ENCODE data around the gene SMTNL2. TPM values are rescaled to one million over a fixed set of nuclear protein-coding genes. Genes with fewer than 3 reads are reported as not detected.
"Not testable (repeated sequence)": the region's sequence is repeated elsewhere in the genome, so short reads cannot be mapped to it uniquely, and the experiment has no call there.

Gene SMTNL2
- total RNA-seq, 1 donor from 2014 or later, result not detected

DNA sequence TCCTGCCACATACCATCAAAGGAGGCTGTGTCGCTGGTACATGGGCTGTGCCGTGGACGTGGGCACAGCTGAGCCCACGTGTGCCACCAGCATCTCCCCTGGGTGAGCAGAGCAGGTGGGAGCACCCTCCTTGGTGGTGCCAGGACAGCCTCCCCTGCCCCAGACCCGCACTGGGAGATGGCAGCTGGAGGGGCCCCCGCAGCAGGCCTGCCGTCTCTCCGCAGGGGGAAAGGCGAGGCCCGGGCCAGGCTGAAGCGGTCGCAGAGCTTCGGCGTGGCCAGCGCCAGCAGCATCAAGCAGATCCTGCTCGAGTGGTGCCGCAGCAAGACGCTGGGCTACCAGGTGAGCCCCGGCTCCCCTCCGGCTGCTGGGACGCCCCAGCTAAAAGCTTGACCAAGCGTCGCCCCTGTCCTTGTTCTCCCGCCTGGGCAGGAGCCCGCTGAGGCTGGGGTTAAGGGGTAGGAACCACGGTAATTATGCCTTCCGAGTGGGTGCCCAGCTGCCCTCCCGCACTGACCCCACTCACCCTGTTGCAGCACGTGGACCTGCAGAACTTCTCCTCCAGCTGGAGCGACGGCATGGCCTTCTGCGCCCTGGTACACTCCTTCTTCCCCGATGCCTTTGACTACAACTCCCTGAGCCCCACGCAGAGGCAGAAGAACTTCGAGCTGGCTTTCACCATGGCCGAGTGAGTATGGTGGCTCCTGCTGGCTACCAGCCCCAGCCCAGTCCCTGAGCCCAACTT is 12.5 kb downstream of the SMTNL2 start:
- H3K27me3 Mint-ChIP-seq (ENCODE audit: low read depth), result no peaks in the 10 kb centered on the region
- no peak overlapping the region for H3K27ac Mint-ChIP-seq

DNA sequence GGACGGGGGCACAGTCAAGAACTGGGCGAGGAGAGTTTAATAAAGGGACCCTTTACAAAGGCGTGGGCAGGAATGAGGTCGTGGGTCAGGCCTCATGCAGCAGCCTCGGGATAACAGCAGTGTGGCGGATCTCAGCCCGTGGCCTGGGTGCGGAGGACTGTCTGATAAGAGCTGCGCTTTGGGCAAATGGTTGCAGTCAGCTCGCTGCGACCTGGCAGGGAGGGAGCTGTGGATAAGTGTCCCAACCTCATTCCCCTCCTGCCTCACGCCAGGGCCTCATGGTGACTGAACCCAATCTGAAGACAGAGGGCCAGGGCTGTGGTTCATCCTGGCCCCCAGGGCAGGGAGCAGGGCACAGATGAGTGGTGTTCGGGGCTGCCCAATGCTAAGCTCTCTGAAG is 13.6 kb downstream of the SMTNL2 start:
- Mint-ChIP-seq H3K27me3 (ENCODE audit: low read depth) (no peaks in the 10 kb centered on the region), H3K4me1 (ENCODE audit: low read depth) (peaks cover 2% of the 10 kb centered on the region), H3K4me3 (ENCODE audit: low read depth) (no peak overlapping the region), H3K36me3 (ENCODE audit: low read depth) (no peaks in the 10 kb centered on the region), H3K27ac (no peak overlapping the region), H3K9me3 (no peaks in the 10 kb centered on the region)
- no peak for DNase-seq (ENCODE audit: low spot score)
- intact Hi-C loops (cut with micrococcal nuclease), result no loop called here

More for the DNA sequence above, 12.5 kb downstream of the SMTNL2 start:
- H3K4me1 Mint-ChIP-seq (ENCODE audit: low read depth), result peaks cover 2% of the 10 kb centered on the region
- H3K9me3 Mint-ChIP-seq, result no peaks in the 10 kb centered on the region
- DNase-seq (ENCODE audit: low spot score), result no peak
- H3K36me3 Mint-ChIP-seq (ENCODE audit: low read depth), result no peaks in the 10 kb centered on the region
- intact Hi-C loops (cut with micrococcal nuclease), result no loop called here
- no peak overlapping the region for H3K4me3 Mint-ChIP-seq (ENCODE audit: low read depth)

DNA sequence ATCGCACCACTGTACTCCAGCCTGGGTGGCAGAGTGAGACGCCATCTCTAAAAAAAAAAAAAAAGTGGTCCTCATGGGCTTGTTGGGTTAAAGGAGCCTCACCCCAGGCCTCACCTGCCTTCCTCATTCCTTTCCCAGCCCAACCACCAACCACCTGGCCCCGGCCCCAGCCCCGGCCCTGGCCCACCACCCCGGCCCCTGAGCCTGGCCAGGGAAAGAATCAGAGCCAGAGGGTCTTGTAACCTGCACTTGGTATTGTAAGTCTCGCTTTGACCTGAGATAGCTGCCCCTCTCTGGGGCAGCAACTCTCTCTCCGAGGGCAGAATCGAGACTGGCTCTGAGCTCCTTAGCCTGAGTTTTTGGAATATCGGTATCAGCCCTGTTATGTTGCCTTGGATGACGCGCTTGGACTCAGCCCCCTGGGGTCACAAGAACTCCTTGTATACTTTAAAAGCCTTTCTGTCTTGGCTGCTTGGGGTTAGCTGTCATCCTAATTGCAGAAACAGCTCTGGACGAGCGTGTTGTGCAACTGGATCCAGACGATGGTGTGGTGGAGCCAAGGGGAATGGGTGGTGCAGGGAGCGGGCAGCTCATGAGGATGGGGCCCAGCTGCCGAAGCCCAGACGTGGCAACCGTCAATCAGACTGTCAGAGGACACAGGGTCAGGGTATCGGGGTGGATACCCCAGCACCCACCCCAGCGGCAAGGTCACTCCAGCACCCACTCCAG is 14.6 kb downstream of the SMTNL2 start:
- Mint-ChIP-seq H3K36me3 (ENCODE audit: low read depth) (no peaks in the 10 kb centered on the region), H3K27me3 (ENCODE audit: low read depth) (no peaks in the 10 kb centered on the region), H3K9me3 (no peaks in the 10 kb centered on the region), H3K27ac (no peak overlapping the region), H3K4me3 (ENCODE audit: low read depth) (no peak overlapping the region), H3K4me1 (ENCODE audit: low read depth) (peaks cover 2% of the 10 kb centered on the region)
- intact Hi-C loops (cut with micrococcal nuclease), result no loop called here
- DNase-seq (ENCODE audit: low spot score), result no peak

DNA sequence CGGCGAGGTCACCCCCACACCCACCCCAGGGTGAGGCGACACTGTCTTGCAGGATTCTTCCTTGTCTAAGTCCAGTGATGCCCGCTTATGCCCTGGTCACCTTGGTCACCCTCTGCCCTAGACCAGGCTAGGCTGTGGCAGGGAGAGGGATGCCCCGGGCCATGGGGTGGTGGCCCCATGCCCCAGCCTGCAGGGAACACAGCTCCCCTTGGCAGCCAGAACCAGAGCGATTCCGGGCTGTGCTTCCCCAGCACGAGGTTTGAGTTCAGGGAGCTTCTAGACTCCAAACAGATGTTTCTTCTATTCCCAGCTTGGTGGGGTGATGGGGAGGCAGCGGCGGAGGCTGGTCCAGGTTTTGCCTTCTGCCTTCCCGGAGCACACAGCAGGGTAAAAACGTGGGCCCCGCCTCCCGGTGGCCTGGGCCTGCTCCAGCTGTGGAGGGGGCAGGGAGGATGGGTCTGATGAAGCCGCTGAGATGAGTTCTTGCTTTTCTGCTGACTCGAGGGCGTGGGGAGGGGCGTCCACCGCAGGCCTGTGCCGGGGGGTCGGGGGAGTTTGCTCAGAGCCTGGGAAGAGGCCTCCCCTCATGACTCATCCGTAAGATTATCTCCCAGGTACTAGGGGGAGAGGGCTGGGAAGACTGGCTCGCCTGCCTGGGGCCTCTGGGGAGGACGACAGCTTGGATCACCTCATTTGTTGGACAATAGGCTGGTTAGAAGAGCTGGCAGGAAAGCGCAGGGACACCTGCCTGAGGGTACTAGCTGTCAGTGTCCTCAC is 15.4 kb downstream of the SMTNL2 start:
- Mint-ChIP-seq H3K36me3 (ENCODE audit: low read depth) (no peaks in the 10 kb centered on the region), H3K4me3 (ENCODE audit: low read depth) (no peak overlapping the region)
- no peak for DNase-seq (ENCODE audit: low spot score)

DNA sequence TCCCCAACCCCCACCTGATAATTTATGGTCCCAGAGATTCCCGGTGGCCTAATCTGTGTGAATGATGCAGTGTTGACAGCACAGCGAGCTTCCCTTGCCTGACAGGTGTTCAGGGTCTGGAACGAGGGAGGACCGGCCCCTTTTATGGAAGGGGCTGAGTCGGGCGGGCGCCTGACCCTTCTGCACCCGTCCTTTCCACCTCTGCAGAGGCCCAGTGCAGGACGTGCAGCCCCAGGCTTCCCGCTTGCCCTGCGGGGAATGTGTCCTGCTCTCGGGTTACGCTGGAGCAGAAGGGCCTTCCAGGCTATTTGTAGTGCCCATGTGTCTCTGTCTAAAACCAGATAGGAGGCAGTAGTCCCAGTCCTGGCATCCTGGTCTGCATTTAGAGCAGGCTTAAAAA is 16.2 kb downstream of the SMTNL2 start:
- no peak for DNase-seq (ENCODE audit: low spot score)
- Mint-ChIP-seq H3K36me3 (ENCODE audit: low read depth) (no peaks in the 10 kb centered on the region), H3K27ac (no peak overlapping the region), H3K4me1 (ENCODE audit: low read depth) (no peaks in the 10 kb centered on the region), H3K27me3 (ENCODE audit: low read depth) (peaks cover 1% of the 10 kb centered on the region), H3K9me3 (no peaks in the 10 kb centered on the region), H3K4me3 (ENCODE audit: low read depth) (no peak overlapping the region)
- intact Hi-C loops (cut with micrococcal nuclease), result no loop called here

More for the DNA sequence above, 15.4 kb downstream of the SMTNL2 start:
- Mint-ChIP-seq H3K27me3 (ENCODE audit: low read depth) (peaks cover 1% of the 10 kb centered on the region), H3K9me3 (no peaks in the 10 kb centered on the region), H3K4me1 (ENCODE audit: low read depth) (peaks cover 2% of the 10 kb centered on the region), H3K27ac (no peak overlapping the region)
- intact Hi-C loops (cut with micrococcal nuclease), result no loop called here

DNA sequence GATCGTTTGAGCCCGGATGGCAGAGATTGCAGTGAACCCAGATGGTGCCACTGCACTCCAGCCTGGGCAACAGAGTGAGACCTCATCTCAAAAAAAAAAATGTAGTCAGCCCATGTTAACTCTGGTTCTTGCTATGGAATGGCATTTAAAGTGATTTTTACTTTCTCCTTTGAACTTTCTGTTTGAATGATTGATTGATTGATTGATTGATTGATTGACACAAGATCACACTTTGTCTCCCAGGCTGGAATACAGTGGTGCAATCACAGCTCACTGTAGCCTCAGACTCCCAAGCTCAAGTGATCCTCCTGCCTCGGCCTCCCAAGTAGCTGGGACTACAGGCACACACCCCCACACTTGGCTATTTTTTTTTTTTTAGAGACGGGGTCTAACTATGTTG is 17.0 kb downstream of the SMTNL2 start:
- Mint-ChIP-seq H3K9me3 (no peaks in the 10 kb centered on the region), H3K36me3 (ENCODE audit: low read depth) (no peaks in the 10 kb centered on the region), H3K4me1 (ENCODE audit: low read depth) (no peaks in the 10 kb centered on the region), H3K4me3 (ENCODE audit: low read depth) (no peak overlapping the region), H3K27me3 (ENCODE audit: low read depth) (peaks cover 1% of the 10 kb centered on the region), H3K27ac (no peak overlapping the region)
- no peak for DNase-seq (ENCODE audit: low spot score)
- intact Hi-C loops (cut with micrococcal nuclease), result no loop called here

DNA sequence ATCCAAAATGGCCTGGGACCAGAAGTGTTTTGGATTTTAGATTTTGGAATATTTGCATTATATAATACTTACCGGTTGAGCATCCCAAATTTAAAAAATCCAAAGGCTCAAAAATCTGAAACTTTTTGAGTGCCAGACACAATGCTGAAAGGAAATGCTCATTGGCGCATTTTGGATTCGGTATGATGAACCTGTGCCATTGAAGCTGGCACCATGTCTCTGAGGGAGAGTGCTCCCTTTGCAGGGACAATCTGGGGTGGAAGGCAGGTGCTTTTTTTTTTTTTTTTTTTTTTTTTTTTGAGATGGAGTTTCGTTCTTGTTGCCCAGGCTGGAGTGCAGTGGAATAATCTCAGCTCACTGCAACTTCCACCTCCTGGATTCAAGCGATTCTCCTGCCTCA is 17.7 kb downstream of the SMTNL2 start:
- no peaks in the 10 kb centered on the region for H3K4me1 Mint-ChIP-seq (ENCODE audit: low read depth)
- H3K36me3 Mint-ChIP-seq (ENCODE audit: low read depth), result no peaks in the 10 kb centered on the region
- no peak for DNase-seq (ENCODE audit: low spot score)
- no peak overlapping the region for H3K27ac Mint-ChIP-seq
- H3K9me3 Mint-ChIP-seq, result no peaks in the 10 kb centered on the region
- H3K4me3 Mint-ChIP-seq (ENCODE audit: low read depth), result no peak overlapping the region
- peaks cover 1% of the 10 kb centered on the region for H3K27me3 Mint-ChIP-seq (ENCODE audit: low read depth)
- intact Hi-C loops (cut with micrococcal nuclease), result no loop called here

DNA sequence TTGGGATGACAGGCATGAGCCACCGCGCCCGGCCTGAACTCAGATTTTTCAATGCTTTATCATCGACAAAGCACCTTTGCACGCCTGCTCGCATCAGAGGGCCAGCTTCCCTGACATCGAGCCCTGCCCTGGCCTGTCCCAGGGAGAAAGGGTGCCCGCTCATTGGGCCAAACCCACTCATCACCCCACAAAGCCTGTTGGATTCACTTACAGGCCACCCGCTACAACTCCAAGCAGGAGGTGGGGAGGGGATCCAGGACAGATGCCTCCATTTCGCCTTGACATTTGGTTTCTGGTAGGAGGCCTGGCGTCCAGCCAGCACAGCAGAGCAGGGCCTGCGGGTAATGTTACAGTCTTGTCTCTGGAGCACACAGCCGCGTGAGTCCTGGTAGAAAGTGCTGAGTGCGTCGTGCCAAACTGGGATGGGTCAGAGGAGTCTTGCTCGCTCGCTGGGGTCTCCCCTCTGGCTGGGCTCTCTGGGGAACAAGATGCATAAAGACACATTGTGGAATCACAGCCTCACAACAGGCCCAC is 19.8 kb downstream of the SMTNL2 start:
- no peaks in the 10 kb centered on the region for H3K9me3 Mint-ChIP-seq
- no peak overlapping the region for H3K4me3 Mint-ChIP-seq (ENCODE audit: low read depth)
- H3K4me1 Mint-ChIP-seq (ENCODE audit: low read depth), result no peaks in the 10 kb centered on the region
- no peak overlapping the region for H3K27ac Mint-ChIP-seq
- H3K36me3 Mint-ChIP-seq (ENCODE audit: low read depth), result no peaks in the 10 kb centered on the region
- no peak for DNase-seq (ENCODE audit: low spot score)
- H3K27me3 Mint-ChIP-seq (ENCODE audit: low read depth), result peaks cover 14% of the 10 kb centered on the region
- intact Hi-C loops (cut with micrococcal nuclease), result no loop called here

DNA sequence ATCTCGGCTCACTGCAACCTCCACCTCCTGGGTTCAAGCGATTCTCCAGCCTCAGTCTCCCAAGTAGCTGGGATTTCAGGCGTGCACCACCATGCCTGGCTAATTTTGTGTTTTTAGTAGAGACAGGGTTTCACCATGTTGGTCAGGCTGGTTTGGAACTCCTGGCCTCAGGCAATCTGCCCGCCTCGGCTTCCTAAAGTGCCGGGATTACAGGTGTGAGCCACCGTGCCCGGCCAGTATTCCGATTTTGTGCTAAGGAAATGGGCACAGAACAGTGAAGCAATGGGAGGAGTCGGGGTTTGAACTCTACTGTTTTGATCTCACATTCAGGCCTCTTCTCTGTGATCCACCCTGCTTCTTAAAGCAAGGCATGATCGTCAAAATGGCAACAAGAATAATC is 20.4 kb downstream of the SMTNL2 start:
- H3K36me3 Mint-ChIP-seq (ENCODE audit: low read depth); DNase-seq (ENCODE audit: low spot score); H3K27ac Mint-ChIP-seq; intact Hi-C loops (cut with micrococcal nuclease); H3K9me3 Mint-ChIP-seq; H3K4me3 Mint-ChIP-seq (ENCODE audit: low read depth); H3K4me1 Mint-ChIP-seq (ENCODE audit: low read depth): not testable (repeated sequence)
- peaks cover 20% of the 10 kb centered on the region for H3K27me3 Mint-ChIP-seq (ENCODE audit: low read depth)

DNA sequence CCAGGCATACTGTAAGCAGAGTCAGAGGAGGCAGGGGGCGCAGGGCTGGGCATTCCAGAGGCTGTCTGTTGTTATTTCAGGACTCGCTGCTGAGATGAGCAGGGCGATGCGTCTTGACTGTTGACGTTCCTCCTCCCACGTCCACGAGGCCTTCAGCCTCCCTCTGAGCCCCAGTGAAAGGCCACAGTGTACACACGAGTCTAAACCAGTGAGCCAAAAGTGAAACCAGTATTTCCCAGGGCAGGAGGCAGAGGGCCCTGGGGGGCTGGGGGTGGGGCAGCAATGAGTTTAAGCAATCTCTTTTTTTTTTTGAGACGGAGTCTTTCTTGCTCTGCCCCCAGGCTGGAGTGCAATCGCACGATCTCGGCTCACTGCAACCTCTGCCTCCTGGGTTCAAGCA is 21.5 kb downstream of the SMTNL2 start:
- intact Hi-C loops (cut with micrococcal nuclease), result no loop called here
- no peaks in the 10 kb centered on the region for H3K9me3 Mint-ChIP-seq
- no peak for DNase-seq (ENCODE audit: low spot score)
- H3K4me1 Mint-ChIP-seq (ENCODE audit: low read depth), result no peaks in the 10 kb centered on the region
- H3K27ac Mint-ChIP-seq, result no peak overlapping the region
- H3K27me3 Mint-ChIP-seq (ENCODE audit: low read depth), result peaks cover 26% of the 10 kb centered on the region
- no peaks in the 10 kb centered on the region for H3K36me3 Mint-ChIP-seq (ENCODE audit: low read depth)
- no peak overlapping the region for H3K4me3 Mint-ChIP-seq (ENCODE audit: low read depth)

DNA sequence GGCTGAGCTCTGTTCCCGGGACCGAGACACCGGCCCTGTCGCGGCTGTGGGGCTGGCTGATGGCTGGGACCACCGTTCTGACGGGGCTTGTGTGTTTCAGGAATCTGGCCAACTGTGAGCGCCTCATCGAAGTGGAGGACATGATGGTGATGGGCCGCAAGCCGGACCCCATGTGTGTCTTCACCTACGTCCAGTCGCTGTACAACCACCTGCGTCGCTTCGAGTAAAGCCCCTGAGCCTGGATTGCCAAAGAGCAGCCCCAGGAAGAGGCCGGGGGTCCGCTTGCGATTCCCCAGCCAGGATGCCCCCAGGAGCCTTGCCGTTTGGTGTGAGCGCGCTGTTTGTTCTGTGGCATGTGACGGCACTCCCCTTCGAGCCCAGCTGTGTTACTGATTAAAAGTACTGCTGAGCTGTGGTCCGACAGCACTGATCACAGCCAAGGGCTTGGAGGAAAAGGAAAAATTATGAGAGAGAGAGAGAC is 23.0 kb downstream of the SMTNL2 start:
- no peak for DNase-seq (ENCODE audit: low spot score)
- Mint-ChIP-seq H3K27ac (no peak overlapping the region), H3K27me3 (ENCODE audit: low read depth) (peaks cover 28% of the 10 kb centered on the region), H3K36me3 (ENCODE audit: low read depth) (no peaks in the 10 kb centered on the region), H3K4me1 (ENCODE audit: low read depth) (no peaks in the 10 kb centered on the region), H3K9me3 (no peaks in the 10 kb centered on the region), H3K4me3 (ENCODE audit: low read depth) (no peak overlapping the region)
- intact Hi-C loops (cut with micrococcal nuclease), result no loop called here

DNA sequence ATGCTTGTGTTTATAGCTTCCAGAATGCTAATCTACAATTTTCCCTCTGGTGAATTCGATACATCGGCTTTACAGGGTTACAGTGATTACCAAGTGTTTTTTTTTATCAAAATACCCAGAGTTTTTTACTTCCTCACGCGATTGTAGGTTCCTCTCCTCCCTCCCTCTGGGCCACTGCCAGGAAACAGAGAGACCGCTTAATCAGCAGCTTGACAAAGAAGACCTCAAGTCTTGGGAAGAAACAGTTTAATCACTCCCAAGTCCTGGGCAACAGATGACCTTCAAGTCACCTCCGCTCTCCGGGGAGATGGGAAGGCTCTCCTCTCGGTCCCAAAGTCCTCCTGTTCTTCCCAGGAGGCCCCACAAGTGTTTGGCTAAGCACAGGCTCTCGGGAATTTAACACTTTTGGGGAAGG is 23.5 kb downstream of the SMTNL2 start:
- Mint-ChIP-seq H3K9me3 (no peaks in the 10 kb centered on the region), H3K4me3 (ENCODE audit: low read depth) (no peak overlapping the region), H3K27ac (no peak overlapping the region), H3K36me3 (ENCODE audit: low read depth) (no peaks in the 10 kb centered on the region), H3K27me3 (ENCODE audit: low read depth) (peaks cover 28% of the 10 kb centered on the region), H3K4me1 (ENCODE audit: low read depth) (no peaks in the 10 kb centered on the region)
- intact Hi-C loops (cut with micrococcal nuclease), result no loop called here
- no peak for DNase-seq (ENCODE audit: low spot score)

Measured in activated T-helper 2 cell treated with anti-CD3 and anti-CD28 coated beads, Interferon-gamma antibody, Interleukin-2, Interleukin-4, amounts not matched to agents 10 μg/mL and 5 μg/mL and 100 μg/mL, durations not matched to agents 14 hours and 24 hours and 36 hours (primary cell).